ENCODE results near the gene BRINP1. TPM values are rescaled to one million over a fixed set of nuclear protein-coding genes. Genes with fewer than 3 reads are reported as not detected.

BRINP1 gene
- total and polyA plus RNA-seq, 7 donors, result 0.03 to 0.20 (median 0.17) TPM; not detected in 4

GRCh38 chr9:119148855-119149254 lies 220.4 kb downstream of the BRINP1 start:
- Histone ChIP-seq H3K9me3 (no peaks in the 10 kb centered on the region), H3K36me3 (ENCODE audit: insufficient read depth in 1 of 2, low read depth in 1 of 2) (no peaks in the 10 kb centered on the region), H3K27ac (no peak overlapping the region), H3K4me1 (peaks cover 10% of the 10 kb centered on the region), H3K4me3 (no peak overlapping the region), H3K27me3 (ENCODE audit: insufficient read depth in 3 of 3, low read length in 2 of 3) (no peaks in the 10 kb centered on the region)
- ATAC-seq (no peak), DNase-seq (no peak)
- intact Hi-C loops (cut with DNase I), result no loop called here
- 54 to 86% (median 66%) methylated on average over 4 of the region's 4 CpGs for WGBS, 3 donors
- TF ChIP-seq CTCF (IDR thresholded peaks at IDR 0.05), result no peak

GRCh38 chr9:119137479-119137878 lies 231.8 kb downstream of the BRINP1 start:
- WGBS, 3 donors, result 87 to 93% (median 90%) methylated on average over 2 of the region's 2 CpGs
- Histone ChIP-seq H3K36me3 (ENCODE audit: insufficient read depth in 1 of 2, low read depth in 1 of 2) (no peaks in the 10 kb centered on the region), H3K27me3 (ENCODE audit: insufficient read depth in 3 of 3, low read length in 2 of 3) (no peaks in the 10 kb centered on the region), H3K4me1 (no peaks in the 10 kb centered on the region), H3K9me3 (no peaks in the 10 kb centered on the region), H3K4me3 (no peak overlapping the region), H3K27ac (no peak overlapping the region)
- TF ChIP-seq CTCF (IDR thresholded peaks at IDR 0.05), result no peak
- DNase-seq (no peak), ATAC-seq (no peak)
- intact Hi-C loops (cut with DNase I), result no loop called here

GRCh38 chr9:119126040-119126439 lies 243.2 kb downstream of the BRINP1 start:
- no peak for TF ChIP-seq CTCF (IDR thresholded peaks at IDR 0.05)
- no peaks in the 10 kb centered on the region for H3K4me1 ChIP-seq
- WGBS, 3 donors, result 67 to 81% (median 79%) methylated on average over 2 of the region's 2 CpGs
- H3K27ac ChIP-seq, result no peak overlapping the region
- peaks cover 0 to 3% (median 0%) of the 10 kb centered on the region in 3 donors for H3K27me3 ChIP-seq (ENCODE audit: insufficient read depth in 3 of 3, low read length in 2 of 3)
- no peaks in the 10 kb centered on the region for H3K36me3 ChIP-seq (ENCODE audit: insufficient read depth in 1 of 2, low read depth in 1 of 2)
- no peak overlapping the region for H3K4me3 ChIP-seq
- intact Hi-C loops (cut with DNase I), result no loop called here
- no peaks in the 10 kb centered on the region for H3K9me3 ChIP-seq
- no peak for ATAC-seq
- DNase-seq, result no peak

GRCh38 chr9:119121899-119122298 lies 247.3 kb downstream of the BRINP1 start:
- no peak for TF ChIP-seq CTCF (IDR thresholded peaks at IDR 0.05)
- Histone ChIP-seq H3K27ac (no peak overlapping the region), H3K9me3 (no peaks in the 10 kb centered on the region), H3K4me3 (no peak overlapping the region), H3K36me3 (ENCODE audit: insufficient read depth in 1 of 2, low read depth in 1 of 2) (no peaks in the 10 kb centered on the region), H3K27me3 (ENCODE audit: insufficient read depth in 3 of 3, low read length in 2 of 3) (peaks cover 0 to 3% (median 0%) of the 10 kb centered on the region in 3 donors), H3K4me1 (no peaks in the 10 kb centered on the region)
- DNase-seq (no peak), ATAC-seq (no peak)
- intact Hi-C loops (cut with DNase I), result no loop called here
- WGBS, 3 donors, result 85 to 94% (median 88%) methylated on average over 1 of the region's 1 CpG

- no peak for TF ChIP-seq CTCF (IDR thresholded peaks at IDR 0.05)
- H3K27ac ChIP-seq, result no peak overlapping the region
- no peak overlapping the region for H3K4me3 ChIP-seq
- H3K36me3 ChIP-seq (ENCODE audit: insufficient read depth in 1 of 2, low read depth in 1 of 2), result no peaks in the 10 kb centered on the region
- H3K4me1 ChIP-seq, result no peaks in the 10 kb centered on the region
- intact Hi-C loops (cut with DNase I), result loop anchor here in 1 of 2 donors (2.0 kb wide), 1 partner anchor 65 kb away; no protein-coding TSS in a partner anchor
- DNase-seq (no peak), ATAC-seq (no peak)
- no peaks in the 10 kb centered on the region for H3K27me3 ChIP-seq (ENCODE audit: insufficient read depth in 3 of 3, low read length in 2 of 3)
- H3K9me3 ChIP-seq, result no peaks in the 10 kb centered on the region
Measured at GRCh38 chr9:119117409-119117808, 251.8 kb downstream of the BRINP1 start.

Data from psoas muscle (tissue), 8 donors.